Measurements from ENCODE around the gene ODAD2.

- no peak for TF ChIP-seq TAF1 (IDR thresholded peaks at IDR 0.05; ENCODE audit: borderline replicate concordance, insufficient read depth, low read length)
- no peak for TF ChIP-seq REST (IDR thresholded peaks at IDR 0.05; ENCODE audit: insufficient read depth in 1 of 2, low read depth in 2 of 2, low read length in 2 of 2)
- TF ChIP-seq POLR2AphosphoS5 (IDR thresholded peaks at IDR 0.05; ENCODE audit: low read depth, low read length), result no peak
Observed at GRCh38 chr10:27908231-27908630, 90.6 kb downstream of the ODAD2 start.

Data from PFSK-1 (cell line).